Hepatocyte (in vitro differentiated cells): Measurements from ENCODE around the gene PMS1.

Experiments used
- EZH2 ChIP-seq: fragments of 200-600 bp; sonication (generic); IDR thresholded peaks from 2 replicates; pipeline ENCODE4 v1.6.1; 2016; ENCODE audit warnings: antibody characterized with exemption, mild to moderate bottlenecking, borderline replicate concordance
- TF ChIP-seq, protein P1 (sequence below): fragments of 200-600 bp; sonication (generic); IDR thresholded peaks from 2 replicates; pipeline ENCODE4 v1.5.1; 2016; ENCODE audit warnings: antibody characterized with exemption, mild to moderate bottlenecking; ENCODE audit not compliant: poor library complexity

DNA sequence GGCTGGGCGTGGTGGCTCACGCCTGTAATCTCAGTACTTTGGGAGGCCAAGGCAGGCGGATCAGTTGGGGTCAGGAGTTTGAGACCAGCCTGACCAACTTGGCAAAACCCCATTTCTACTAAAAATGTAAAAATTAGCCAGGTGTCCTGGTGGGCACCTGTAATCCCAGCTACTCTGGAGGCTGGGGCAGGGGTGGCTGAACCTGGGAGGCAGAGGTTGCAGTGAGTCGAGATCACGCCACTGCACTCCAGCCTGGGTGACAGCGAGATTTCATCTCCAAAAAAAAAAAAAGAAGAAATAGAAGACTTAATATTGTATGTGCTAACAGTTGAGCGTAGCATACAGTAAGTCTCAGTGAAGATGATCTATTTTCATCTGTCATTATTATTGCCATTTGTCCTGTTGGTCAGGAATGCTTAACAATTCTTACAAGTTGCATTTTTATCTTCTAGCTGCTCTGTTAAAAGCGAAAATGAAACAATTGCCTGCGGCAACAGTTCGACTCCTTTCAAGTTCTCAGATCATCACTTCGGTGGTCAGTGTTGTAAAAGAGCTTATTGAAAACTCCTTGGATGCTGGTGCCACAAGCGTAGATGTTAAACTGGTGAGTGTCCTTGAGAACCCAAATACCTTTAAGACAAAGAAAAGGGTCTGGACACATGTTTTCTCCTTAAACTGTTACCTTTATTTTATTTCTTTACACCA lies 7.2 kb downstream of the PMS1 start:
- TF ChIP-seq, protein P1, sequence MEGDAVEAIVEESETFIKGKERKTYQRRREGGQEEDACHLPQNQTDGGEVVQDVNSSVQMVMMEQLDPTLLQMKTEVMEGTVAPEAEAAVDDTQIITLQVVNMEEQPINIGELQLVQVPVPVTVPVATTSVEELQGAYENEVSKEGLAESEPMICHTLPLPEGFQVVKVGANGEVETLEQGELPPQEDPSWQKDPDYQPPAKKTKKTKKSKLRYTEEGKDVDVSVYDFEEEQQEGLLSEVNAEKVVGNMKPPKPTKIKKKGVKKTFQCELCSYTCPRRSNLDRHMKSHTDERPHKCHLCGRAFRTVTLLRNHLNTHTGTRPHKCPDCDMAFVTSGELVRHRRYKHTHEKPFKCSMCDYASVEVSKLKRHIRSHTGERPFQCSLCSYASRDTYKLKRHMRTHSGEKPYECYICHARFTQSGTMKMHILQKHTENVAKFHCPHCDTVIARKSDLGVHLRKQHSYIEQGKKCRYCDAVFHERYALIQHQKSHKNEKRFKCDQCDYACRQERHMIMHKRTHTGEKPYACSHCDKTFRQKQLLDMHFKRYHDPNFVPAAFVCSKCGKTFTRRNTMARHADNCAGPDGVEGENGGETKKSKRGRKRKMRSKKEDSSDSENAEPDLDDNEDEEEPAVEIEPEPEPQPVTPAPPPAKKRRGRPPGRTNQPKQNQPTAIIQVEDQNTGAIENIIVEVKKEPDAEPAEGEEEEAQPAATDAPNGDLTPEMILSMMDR, result no peak
- no peak for TF ChIP-seq EZH2
